ENCODE measurements around the gene IDH3G.

- no peak for TF ChIP-seq CTCF (IDR thresholded peaks at IDR 0.05 in 4 of 5, conservative IDR thresholded peaks at IDR 0.05 in 1 of 5)
- no peak for TF ChIP-seq POLR2A (IDR thresholded peaks at IDR 0.05)
Observed at GRCh38 chrX:153770601-153771414, 23.4 kb downstream of the IDH3G start.
